NCI-H1092 (cell line): ENCODE measurements around the gene TJP2.

ENCODE experiments used
- DNase-seq: peaks from one replicate; lab custom pipeline; 2025; lab: John Stamatoyannopoulos, UW

Gene TJP2

DNA sequence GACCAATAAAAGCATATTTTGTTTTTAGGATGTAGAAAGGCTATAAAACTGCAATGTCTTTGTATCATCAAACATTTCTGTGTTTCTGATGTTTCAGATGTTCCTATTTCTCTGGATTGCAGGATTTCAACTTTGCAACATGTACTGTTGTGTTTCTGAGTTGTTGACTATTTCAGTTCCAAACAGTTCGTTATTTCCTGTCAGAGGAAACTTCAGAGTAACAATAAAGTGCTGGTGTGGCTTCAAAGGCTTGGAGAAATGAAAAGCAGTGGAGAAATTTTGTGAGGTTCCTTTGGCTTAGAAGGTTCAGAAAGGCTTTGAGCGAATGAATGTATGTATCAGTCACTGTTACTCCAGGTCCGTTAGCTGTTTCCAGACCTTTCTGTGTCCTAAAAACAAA, 17.2 kb downstream of the TJP2 start:
- DNase-seq, result no peak

DNA sequence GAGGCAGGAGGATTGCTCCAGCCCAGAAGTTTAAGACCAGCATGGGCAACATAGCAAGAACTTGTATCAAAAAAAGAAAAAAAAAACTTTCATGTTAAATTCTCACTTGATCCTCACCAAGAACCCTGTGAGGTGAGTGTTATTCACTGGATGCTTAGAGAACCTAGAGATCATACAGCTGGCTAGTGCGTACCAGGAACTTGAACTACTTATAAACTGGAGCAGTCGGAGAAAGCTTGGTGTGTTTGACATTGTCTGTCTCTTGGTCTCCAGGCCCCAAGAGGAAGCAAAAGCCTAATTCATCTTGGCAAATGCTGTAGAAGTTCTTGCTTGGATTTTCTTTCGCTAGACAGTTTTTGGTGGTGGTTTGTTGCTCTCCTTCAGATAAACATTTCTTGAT, 18.1 kb downstream of the TJP2 start:
- no peak for DNase-seq

DNA sequence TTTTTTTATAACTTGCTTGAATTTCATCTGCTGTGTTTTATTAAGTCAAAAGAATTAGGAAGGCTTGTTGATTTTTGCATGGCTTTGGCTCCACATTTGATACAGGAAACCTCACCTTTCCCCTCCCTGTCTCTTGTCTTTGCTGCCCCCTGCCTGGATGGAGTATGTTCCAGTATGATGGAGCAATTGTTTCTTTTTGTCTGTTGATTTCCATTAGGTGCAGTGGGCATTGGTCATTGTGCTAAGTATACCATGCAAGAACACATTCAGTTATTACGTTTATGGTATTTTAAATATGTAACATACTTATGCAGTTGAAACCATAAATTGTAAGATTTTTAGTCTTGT, 19.6 kb downstream of the TJP2 start:
- no peak for DNase-seq

DNA sequence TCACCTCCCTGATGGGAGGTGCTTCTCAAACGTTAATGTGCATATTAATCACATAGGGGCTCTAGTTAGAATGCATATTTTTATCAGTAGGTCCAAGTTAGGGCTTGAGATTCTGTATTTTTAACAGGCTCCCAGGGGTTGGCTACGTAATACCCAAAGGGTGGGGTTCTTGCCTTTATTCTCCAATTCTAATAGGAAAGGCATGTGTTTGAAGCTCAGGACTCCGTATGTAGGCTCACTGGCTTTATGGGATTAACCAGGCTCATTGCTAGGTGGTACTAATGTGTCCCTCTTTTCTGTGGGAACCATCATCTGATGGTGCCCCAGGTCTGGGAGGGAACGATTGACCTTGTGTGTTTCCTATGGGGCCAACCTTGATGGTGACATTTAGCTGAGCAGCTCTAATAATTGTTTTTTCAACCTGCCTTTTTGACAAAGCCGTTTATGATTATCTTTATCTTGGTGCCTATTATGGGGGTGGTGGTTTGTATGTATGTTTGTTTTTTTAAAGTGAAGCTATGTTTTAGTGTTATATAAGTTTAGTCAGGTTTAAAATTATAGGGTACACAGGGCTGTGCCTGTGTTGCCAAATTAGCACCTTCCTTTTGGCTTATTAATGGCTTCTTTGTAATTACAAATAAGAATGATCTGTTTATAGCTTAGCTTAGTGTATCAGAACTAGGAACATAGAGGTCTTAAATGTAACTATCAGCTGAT, 20.8 kb downstream of the TJP2 start:
- DNase-seq, result no peak

DNA sequence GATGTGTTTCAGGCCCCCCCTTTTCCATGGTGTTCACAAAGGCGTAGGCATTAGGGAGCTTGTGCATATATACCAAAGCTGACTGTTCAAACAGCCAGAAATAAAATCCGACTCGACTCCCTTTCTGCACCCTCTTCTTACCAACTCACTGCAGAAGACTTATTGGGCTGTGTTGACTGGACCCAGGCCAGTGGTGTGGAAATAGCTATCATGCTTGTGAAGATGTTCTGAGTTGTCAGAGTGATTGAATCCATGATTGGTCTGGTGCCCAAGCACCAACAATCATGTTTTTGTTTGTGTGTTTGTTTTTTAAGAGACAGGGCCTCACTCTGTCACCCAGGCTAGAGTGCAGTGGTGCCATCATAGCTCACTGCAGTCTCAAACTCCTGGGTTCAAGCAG, 21.6 kb downstream of the TJP2 start:
- DNase-seq, result no peak

DNA sequence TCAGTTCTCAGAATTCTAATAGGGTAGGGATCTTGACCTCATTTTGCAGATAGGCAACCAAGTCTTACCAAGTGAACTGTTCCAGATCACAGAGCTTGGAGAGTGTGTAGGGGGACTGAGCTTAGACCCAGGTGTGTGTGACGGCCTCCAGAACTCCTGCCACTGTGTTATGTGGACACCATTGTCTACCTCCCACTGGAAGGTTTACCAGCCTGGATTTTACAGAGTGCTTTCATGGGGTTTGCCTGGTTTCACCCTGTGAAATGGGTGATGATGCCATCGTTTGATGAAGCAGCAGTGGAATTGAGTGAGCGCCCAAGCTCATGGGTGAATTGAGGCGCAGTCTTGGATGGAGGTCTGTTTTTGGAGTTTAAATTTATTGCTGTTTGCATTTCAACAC, 23.6 kb downstream of the TJP2 start:
- no peak for DNase-seq

DNA sequence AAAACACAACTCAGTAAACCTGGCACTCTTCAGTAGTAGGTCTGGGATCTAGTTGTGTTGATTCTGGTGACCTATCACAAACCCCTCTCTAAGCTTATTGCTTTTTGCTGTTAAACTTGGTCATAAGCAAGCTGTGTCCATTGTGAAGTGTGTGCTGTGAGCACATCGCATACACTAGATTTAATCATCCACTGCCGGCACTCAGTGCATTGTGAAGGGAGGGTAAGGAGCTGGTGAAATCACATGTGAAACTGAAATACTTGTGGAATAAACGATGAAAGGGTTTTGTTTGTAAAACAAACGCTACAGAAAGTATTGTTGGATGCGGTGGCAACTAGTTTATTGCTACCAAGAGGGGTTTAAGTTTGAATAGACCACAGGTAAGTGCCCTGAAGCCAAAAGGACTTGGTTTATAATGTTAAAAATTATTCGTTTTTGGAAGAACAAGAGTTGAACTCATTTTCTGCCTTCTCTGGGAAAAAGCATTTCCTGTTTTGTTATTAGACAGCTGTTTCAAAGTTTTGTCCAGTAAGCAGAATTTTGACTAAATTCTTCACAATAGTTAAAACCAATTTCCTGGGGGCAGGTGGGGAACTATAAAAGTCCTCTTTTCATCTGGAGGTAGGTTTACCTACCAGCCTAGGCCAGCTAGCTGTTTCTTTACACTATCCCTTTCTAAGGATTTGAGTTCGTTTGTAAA, 24.6 kb downstream of the TJP2 start:
- no peak for DNase-seq

DNA sequence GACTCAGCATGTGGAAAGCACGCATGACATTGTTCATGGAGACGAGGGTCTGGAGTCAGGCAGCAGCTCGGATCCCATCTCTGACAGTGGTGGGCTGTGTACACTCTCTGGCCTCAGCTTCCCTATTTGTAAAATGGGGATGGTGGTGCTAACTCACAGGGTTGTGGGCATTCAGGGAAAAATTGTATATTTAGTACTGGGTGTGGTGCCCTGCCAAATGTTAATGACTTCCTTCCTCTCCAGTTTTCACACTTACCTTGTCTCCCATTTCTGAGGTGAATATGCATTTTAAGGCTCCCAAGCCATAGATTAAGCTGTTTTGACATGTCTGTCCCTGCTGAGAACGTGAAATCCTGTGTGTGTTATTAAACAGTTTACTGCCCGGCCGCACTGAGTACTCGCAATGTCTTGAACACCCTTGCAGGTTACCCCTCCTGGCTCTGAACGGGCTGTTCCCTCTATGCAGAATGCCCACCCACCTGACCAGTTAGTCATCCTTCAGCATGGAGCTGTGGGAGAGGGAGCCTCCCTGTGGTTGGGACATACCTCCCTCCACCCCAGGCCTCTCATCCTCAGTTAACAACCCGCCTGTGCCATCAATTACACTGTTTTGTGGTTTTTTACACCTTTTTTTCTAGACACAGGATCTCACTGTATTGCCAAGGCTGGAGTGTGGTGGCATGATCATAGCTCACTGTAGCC, 25.8 kb downstream of the TJP2 start:
- DNase-seq, result no peak

DNA sequence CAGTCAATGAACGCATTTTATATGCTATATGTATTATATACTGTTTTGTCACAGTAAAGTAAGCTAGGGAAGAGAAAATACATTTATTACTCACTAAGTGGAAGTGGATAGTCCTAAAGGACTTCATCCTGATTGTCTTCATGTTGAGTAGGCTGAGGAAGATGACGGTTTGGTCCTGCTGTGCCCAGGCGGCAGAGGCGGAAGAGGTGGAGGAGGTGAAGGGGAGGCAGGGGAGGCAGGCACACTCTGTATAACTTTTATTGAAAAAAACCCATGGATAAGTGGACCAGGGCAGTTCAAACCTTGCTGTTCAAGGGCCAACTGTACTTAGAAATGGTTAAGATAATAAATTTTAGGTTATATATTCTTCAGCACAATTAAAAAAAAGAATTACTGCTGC, 28.5 kb downstream of the TJP2 start:
- DNase-seq, result no peak

DNA sequence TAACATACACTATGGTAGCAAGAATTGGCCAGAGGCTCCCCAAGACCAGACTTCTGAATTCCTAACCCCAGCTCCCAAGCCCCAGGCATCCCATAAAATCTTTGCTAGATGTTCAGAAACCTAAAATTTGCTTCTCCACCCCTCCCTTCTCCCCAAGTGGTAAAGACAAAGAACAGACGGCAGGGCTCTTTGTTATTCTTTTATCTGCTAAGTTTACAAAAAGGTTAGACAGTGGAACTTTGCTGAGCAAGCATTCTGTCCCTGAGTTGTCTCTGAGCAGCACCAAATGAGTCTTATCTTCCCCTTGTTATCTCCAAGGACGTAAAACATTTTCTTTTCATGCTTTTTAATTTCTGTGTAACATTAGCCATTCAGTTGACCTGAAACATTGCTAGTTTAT, 30.2 kb downstream of the TJP2 start:
- no peak for DNase-seq

DNA sequence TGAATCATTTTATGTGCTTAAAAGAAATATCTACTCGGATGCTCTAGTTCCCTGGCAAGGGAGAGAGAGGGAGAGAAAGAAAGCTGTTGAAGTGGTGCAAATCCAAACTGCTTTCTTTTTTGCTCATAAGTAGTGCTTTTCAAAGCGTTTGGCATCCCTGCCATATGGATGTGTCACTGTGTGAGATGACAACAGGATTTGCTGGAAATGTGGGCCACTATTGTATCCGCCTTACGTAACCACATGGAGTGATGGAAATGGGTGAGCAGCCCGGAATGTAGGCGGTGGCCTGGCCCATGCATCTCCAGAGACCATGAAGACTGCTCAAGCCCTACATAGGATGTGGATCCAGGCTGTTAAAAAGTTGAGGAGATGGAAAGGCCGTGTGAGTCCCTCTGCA, 30.8 kb downstream of the TJP2 start:
- DNase-seq, result no peak

DNA sequence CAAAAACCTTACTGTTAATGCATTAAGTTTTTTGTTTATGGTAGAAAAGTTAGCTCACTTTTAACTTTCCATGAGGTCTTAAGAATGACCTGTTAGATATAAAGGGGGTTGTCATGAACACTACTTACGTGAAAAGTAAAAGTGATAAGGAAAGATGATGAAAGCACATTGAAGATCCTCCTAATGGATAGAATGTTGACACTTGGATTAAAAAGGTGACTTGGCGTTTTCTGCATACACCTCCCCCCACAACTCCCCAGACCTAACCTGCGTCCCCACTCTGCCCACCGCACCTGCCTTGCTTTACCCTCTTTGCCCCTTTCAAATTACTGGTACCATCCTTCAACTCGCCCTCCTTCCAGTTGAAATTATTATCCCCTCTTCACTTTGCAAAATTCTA, 32.0 kb downstream of the TJP2 start:
- DNase-seq, result no peak

DNA sequence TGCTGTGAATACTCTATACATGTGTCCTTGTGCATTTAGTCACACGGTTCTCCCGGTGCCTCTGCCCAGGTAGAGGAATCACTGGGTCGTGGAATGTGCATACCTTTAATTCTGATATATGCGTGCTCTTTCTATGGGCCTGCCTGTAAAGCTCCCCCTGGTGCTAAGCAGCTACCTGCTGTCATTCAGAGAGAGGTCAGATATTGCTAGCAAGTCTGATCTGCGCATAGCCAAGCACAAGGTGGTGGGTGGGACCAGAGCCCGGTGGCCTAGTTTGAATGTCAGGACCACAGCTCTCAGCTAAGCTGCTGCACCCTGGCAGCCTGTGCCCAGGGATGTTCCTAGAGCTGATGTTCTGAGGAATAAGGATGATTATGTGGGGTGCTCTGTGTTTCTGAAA, 33.4 kb downstream of the TJP2 start:
- DNase-seq, result no peak

DNA sequence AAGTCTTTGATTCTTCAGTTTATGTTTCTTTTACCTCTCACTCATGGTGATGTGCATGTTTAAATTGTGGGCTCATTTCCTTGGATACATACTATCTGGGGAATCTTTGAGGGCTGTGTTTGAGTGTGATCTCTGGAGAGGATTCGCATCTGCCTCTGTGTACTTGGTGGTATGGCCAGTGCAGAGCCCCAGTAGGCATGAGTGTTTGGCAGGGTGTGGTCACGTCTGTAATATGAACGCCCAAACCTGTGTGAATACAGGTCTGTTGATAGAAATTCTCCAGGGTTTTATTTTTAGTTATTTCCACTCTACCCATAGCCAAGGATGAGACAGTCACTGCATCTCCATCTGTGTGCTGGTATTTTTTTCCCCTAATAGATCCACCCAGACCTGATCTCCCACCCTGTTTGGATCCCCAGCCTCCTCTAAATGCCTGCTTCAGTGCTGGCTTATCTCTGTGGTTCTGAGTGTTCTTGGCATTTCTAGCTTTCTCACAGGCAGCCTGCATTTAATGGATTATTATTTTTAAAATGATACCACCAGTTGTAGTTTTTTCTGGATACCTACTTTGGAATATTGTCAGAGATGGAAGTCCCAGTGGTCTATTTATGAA, 37.5 kb downstream of the TJP2 start:
- no peak for DNase-seq

DNA sequence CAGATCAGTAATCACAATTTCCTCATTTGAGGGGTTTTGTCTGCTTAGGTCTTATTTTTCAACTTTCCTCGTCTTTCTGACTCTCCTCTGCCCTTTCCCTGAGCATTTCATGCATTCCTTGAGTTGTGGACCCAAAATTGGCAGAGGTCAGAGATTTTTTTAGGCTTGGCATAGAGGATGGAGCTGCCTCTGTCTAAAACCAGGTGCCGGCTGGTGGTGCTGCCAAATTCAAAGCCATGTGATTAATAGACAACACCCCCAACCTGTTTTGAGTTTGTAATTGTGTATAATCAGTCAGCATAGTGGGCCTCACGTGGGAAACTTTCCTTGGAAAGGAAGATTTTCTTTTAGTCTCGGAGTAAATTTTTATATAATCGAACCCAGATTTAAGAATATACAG, 39.6 kb downstream of the TJP2 start:
- DNase-seq, result no peak

DNA sequence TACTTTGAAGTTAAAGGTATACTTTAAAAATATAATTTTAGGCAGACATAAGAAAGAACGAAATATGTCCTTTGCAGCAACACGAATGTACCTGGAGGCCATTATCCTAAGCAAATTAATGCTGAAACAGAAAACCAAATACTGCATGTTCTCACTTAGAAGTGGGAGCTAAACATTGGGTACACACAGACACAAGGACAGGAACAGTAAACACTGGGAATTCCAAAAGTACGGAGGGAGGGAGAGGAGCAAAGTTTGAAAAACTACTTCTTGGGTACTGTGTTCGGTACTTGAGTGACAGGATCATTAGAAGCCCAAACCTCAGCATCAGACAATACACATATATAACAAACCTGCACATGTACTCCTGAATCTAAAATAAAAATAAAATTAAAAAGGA, 40.9 kb downstream of the TJP2 start:
- DNase-seq, result no peak

DNA sequence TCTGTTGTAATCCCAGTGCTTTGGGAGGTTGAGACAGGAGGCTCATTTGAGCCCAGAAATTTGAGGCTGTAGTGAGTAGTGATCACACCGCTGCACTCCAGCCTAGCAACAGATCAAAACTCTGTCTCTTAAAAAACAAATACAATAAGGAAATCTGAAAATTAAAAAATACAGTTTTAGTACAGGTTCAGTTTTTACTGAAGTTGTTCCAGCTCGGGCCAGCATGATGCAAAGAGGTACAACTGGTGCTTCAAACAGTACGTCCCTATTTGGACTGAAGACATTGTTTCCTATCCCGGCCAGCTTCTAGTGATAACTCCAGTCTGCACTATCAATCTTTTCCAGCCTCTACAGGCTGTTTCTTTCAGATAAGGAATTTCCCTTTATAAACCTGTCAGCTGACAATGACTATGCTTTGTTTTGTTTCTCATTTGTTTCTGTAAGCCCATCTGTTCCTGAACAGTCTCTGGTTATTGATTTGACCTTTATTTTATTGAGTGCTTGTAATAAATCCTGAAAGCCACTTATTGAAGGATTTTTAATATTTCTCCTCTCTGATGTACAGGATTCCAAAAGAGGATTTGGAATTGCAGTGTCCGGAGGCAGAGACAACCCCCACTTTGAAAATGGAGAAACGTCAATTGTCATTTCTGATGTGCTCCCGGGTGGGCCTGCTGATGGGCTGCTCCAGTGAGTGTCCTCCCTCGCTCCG, 41.9 kb downstream of the TJP2 start:
- no peak for DNase-seq

DNA sequence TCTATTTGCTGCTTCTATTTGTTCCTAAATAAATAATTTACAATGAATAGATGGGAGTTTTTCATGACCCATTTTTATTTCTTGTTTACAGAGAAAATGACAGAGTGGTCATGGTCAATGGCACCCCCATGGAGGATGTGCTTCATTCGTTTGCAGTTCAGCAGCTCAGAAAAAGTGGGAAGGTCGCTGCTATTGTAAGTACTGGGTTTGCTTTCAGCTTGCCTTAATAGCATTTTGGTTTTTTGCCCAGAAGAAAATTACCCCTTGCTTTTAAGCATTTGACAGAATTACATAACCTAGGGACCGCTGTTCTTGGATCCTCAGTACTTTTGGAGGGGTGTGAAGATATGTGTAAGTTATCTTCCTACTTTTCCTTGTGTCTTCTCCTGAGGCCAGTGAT, 44.1 kb downstream of the TJP2 start:
- DNase-seq, result peak; percentile 56

DNA sequence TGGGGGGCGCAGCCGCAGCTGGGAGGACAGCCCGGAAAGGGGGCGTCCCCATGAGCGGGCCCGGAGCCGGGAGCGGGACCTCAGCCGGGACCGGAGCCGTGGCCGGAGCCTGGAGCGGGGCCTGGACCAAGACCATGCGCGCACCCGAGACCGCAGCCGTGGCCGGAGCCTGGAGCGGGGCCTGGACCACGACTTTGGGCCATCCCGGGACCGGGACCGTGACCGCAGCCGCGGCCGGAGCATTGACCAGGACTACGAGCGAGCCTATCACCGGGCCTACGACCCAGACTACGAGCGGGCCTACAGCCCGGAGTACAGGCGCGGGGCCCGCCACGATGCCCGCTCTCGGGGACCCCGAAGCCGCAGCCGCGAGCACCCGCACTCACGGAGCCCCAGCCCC, 47.0 kb downstream of the TJP2 start:
- no peak for DNase-seq

DNA sequence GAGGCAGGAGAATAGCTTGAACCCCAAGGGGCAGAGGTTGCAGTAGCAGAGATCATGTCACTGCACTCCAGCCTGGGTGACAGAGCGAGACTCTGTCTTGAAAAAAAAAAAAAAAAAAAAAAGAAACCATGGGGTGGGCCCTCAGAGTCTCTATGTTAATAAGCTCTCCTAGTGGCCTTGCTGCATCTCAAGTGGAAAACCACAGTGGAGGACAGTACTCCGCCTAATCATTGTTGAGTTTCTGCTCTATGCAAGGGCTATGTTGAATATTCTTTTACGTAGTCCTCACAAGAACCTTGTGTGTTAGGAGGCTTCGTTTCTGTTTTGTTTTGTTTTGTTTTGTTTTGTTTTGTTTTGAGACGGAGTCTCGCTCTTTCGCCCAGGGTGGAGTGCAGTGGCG, 48.9 kb downstream of the TJP2 start:
- DNase-seq, result no peak

DNA sequence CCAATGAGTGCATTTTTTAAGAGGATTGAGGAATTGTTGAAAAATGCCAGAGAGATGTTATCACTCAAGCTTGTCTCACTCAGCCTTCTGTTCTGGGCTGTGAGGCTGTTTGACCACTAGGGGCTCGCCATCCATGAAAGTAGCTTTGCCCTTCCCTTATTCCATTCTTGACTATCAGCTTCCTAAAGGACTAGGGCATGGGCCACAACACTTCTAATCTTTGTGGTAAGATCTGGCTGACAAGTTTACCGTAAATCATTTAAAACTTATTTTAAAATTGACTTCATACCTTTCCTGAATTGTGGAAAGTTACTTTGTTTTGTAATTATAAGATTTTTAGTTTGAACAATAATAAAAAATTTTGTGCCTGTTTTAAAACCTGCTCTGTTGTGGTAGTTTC, 49.5 kb downstream of the TJP2 start:
- DNase-seq, result no peak

DNA sequence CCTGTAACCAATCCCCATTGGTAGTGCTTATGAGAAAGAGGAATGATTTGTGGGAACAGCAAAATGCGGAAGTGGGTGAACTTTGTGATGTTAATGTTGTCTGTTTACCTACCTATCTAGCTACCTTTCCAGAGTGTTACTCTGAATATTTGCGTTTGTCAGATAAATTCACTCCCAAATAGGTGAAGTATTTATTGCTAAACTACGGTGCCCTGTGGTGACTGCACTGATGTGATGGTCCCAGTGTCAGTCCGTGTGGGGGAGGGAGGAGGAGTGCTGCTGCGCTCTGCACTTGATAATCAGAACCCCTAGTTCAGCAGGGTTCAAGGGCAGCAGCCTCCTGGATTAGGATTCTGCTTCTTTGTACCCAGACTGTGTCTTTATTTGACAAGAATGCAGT, 55.3 kb downstream of the TJP2 start:
- no peak for DNase-seq

DNA sequence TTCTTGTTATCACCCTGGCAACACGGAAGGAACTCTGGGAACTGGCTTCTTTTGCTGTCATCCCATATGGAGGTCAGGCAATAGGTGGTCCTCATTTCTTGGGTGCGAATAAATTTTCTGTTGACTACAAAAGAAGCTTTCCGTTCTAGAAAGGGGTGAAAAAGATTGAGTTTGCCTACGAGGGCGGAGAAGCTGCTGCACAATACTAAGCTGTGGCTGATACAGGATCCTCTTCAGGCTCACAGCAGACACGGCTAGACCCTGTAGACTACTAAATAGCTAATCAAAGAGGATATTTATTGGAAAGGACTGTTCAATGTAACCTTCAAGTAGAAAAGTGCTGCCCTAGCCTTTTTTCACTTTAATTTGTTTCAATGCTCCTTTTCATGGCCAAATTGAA, 58.1 kb downstream of the TJP2 start:
- no peak for DNase-seq
